OCI-LY3 (cell line): Measurements from ENCODE around the gene TTC9.

ENCODE experiments used
- H2AFZ ChIP-seq: fragments of 200-600, 300-600 bp; shearing (Covaris generic); 2 replicates; pipeline ENCODE4 v1.6.0; 2014; ENCODE audit warnings: antibody characterized with exemption, low read depth, low read length
- H3K27ac ChIP-seq: fragments of 200-600, 300-600 bp; sonication (generic); 2 replicates; pipeline ENCODE4 v1.5.1; 2014; ENCODE audit warnings: mild to moderate bottlenecking, low read length, moderate library complexity, mixed read lengths
- H3K27me3 ChIP-seq: fragments of 200-600, 300-600 bp; sonication (generic); 2 replicates; pipeline ENCODE4 v1.6.1; 2014; ENCODE audit warnings: low read depth, low read length, mixed read lengths
- H3K36me3 ChIP-seq: fragments of 200-600, 300-600 bp; sonication (generic); replicated peaks from 2 replicates; pipeline ENCODE3; 2014; ENCODE audit warnings: low read depth, low read length, mixed read lengths
- H3K4me1 ChIP-seq: fragments of 300-600, 200-600 bp; sonication (generic); 2 replicates; pipeline ENCODE4 v1.6.1; 2014; ENCODE audit warnings: low read length, mixed read lengths
- H3K4me2 ChIP-seq: fragments of 200-600, 300-600 bp; sonication (generic); 2 replicates; pipeline ENCODE4 v1.6.1; 2014; ENCODE audit warnings: low read length, mixed read lengths
- H3K4me3 ChIP-seq: fragments of 300-600, 200-600 bp; sonication (generic); 2 replicates; pipeline ENCODE4 v1.5.1; 2014; ENCODE audit warnings: antibody characterized with exemption, mild to moderate bottlenecking, low read length, moderate library complexity
- H3K79me2 ChIP-seq: fragments of 300-600, 200-600 bp; shearing (Covaris generic); 2 replicates; pipeline ENCODE4 v1.6.1; 2014; ENCODE audit warnings: mild to moderate bottlenecking, low read length, mixed read lengths
- H3K9ac ChIP-seq: fragments of 300-600, 200-600 bp; shearing (Covaris generic); 2 replicates; pipeline ENCODE4 v1.6.0; 2014; ENCODE audit warnings: mild to moderate bottlenecking, low read length, moderate library complexity
- H3K9me3 ChIP-seq: fragments of 200-600, 300-600 bp; shearing (Covaris generic); 2 replicates; pipeline ENCODE4 v1.6.1; 2014; ENCODE audit warnings: low read length, mixed read lengths; ENCODE audit not compliant: insufficient read depth
- H4K20me1 ChIP-seq: fragments of 200-600, 300-600 bp; sonication (generic); 2 replicates; pipeline ENCODE4 v1.6.1; 2016; ENCODE audit warnings: low read length, mixed read lengths; ENCODE audit not compliant: insufficient read depth
- CTCF ChIP-seq: fragments of 200-600, 300-600 bp; sonication (generic); IDR thresholded peaks from 2 replicates; pipeline ENCODE4 v1.5.1; 2014; ENCODE audit warnings: antibody characterized with exemption, low read length, low read depth
- EZH2phosphoT487 ChIP-seq: fragments of 200-600 bp; shearing (Covaris generic); IDR thresholded peaks from 2 replicates; pipeline ENCODE4 v1.6.1; 2018; ENCODE audit warnings: antibody characterized with exemption, mixed run types, low read depth

TTC9 gene

GRCh38 chr14:70622111-70622712, 19.5 kb upstream of the TTC9 start:
- peaks cover 2% of the 10 kb centered on the region; the same call in 1 of the 2 replicates for H3K9me3 ChIP-seq
- TF ChIP-seq CTCF, result peak; percentile 79
- TF ChIP-seq EZH2phosphoT487, result no peak
- no peak overlapping the region for H3K27ac ChIP-seq
- H3K27me3 ChIP-seq, result no peaks in the 10 kb centered on the region
- no peak overlapping the region for H3K9ac ChIP-seq
- no peaks in the 10 kb centered on the region for H4K20me1 ChIP-seq
- H3K4me1 ChIP-seq, result no peaks in the 10 kb centered on the region
- H3K4me2 ChIP-seq, result no peak overlapping the region
- H3K36me3 ChIP-seq, result no peaks in the 10 kb centered on the region
- no peak overlapping the region for H3K4me3 ChIP-seq
- no peaks in the 10 kb centered on the region for H3K79me2 ChIP-seq
- H2AFZ ChIP-seq, result no peak overlapping the region

GRCh38 chr14:70624972-70625371, 16.7 kb upstream of the TTC9 start:
- Histone ChIP-seq H3K9ac (no peak overlapping the region), H3K79me2 (no peaks in the 10 kb centered on the region), H3K27me3 (no peaks in the 10 kb centered on the region), H3K27ac (no peak overlapping the region), H4K20me1 (no peaks in the 10 kb centered on the region), H3K4me3 (no peak overlapping the region), H3K9me3 (peaks cover 10% of the 10 kb centered on the region; the same call in 1 of the 2 replicates), H3K36me3 (no peaks in the 10 kb centered on the region), H3K4me1 (no peaks in the 10 kb centered on the region), H3K4me2 (no peak overlapping the region), H2AFZ (no peak overlapping the region)
- TF ChIP-seq CTCF (no peak), EZH2phosphoT487 (no peak)

DNA sequence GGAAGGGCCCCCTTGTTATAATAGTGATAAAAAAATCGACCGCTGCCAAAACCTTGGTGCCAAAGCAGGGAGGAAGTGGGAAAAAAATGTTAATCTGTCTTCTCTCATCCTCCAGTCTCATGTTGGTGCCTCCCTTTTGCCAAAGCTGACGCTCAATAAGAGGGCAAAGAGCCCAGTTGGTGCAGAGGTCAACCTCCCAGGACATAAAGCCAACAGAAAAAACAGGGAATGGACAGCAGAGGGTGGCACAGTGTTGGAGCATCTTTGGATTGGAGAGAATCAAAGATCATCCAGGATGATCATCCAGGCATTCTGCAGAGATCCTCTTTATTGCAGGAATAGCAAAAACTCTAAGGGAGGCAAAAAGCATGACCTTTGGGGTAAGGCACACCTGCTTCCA, 9.8 kb upstream of the TTC9 start:
- H3K4me2 ChIP-seq, result no peak overlapping the region
- peaks cover 10% of the 10 kb centered on the region; the same call in 1 of the 2 replicates for H3K9me3 ChIP-seq
- no peak overlapping the region for H3K27ac ChIP-seq
- H4K20me1 ChIP-seq, result no peaks in the 10 kb centered on the region
- no peaks in the 10 kb centered on the region for H3K36me3 ChIP-seq
- H3K27me3 ChIP-seq, result peaks cover 9% of the 10 kb centered on the region; the same call in 1 of the 2 replicates
- TF ChIP-seq CTCF, result no peak
- H3K79me2 ChIP-seq, result no peaks in the 10 kb centered on the region
- no peak overlapping the region for H3K4me3 ChIP-seq
- no peak overlapping the region for H3K9ac ChIP-seq
- no peaks in the 10 kb centered on the region for H3K4me1 ChIP-seq
- no peak overlapping the region for H2AFZ ChIP-seq

- H2AFZ ChIP-seq, result no peak overlapping the region
- H3K27ac ChIP-seq, result no peak overlapping the region
Observed at GRCh38 chr14:70635971-70636595, 5.6 kb upstream of the TTC9 start.

More at GRCh38 chr14:70635971-70636595, 5.6 kb upstream of the TTC9 start:
- TF ChIP-seq CTCF, result no peak
- TF ChIP-seq EZH2phosphoT487, result no peak
- H3K9ac ChIP-seq, result no peak overlapping the region
- peaks cover 14% of the 10 kb centered on the region for H3K4me1 ChIP-seq
- H3K4me2 ChIP-seq, result no peak overlapping the region
- H3K27me3 ChIP-seq, result peaks cover 27% of the 10 kb centered on the region
- no peaks in the 10 kb centered on the region for H3K79me2 ChIP-seq
- no peak overlapping the region for H3K4me3 ChIP-seq
- no peaks in the 10 kb centered on the region for H3K36me3 ChIP-seq
- H4K20me1 ChIP-seq, result no peaks in the 10 kb centered on the region
- no peaks in the 10 kb centered on the region for H3K9me3 ChIP-seq
